Mucosa of descending colon (tissue), 3 donors: ENCODE measurements around the gene CCM2L. TPM values are rescaled to one million over a fixed set of nuclear protein-coding genes. Genes with fewer than 3 reads are reported as not detected.

Experiments used
- ATAC-seq: fragments of 200-7000 bp; cut with Tn5 transposase; one replicate; pipeline ENCODE4 v1.9.1; 2020; ENCODE audit warnings: mild to moderate bottlenecking, moderate library complexity
- DNase-seq, 3 donors: peaks; one replicate each; pipeline ENCODE4 v3.0.0-alpha.2; 2020
- H3K36me3 ChIP-seq: fragments of 200-600 bp; one replicate; pipeline ENCODE4 v1.8.0; 2021; ENCODE audit warnings: low read depth, mild to moderate bottlenecking
- H3K4me1 ChIP-seq: fragments of 200-600 bp; one replicate; pipeline ENCODE4 v1.8.0; 2021; ENCODE audit warnings: low read depth, mild to moderate bottlenecking
- H3K4me3 ChIP-seq: fragments of 200-600 bp; one replicate; pipeline ENCODE4 v1.8.0; 2021; ENCODE audit warnings: mild to moderate bottlenecking
- H3K9me3 ChIP-seq: fragments of 200-600 bp; one replicate; pipeline ENCODE4 v1.8.0; 2021; ENCODE audit warnings: mild to moderate bottlenecking
- CTCF ChIP-seq: fragments of 200-600 bp; IDR thresholded peaks from one replicate; pipeline ENCODE4 v1.8.0; 2022; ENCODE audit warnings: antibody characterized with exemption, mild to moderate bottlenecking
- intact Hi-C, 2 donors: fragments of 100-400 bp; cut with DNase I in 1 of 2; cut with micrococcal nuclease in 1 of 2; formaldehyde crosslinking; loops; one replicate each; pipeline versions ENCODE4 v1.11.0 to v1.11.1; 2022; cut with DNase I, micrococcal nuclease
- total RNA-seq, 3 donors: library from RNA; stranded (reverse); fragmentation: NEBNext Ultra II Directional in 2 of 3; extraction: Animal tissue kit (Norgen Biotek cat#: 25700) in 2 of 3; gene quantifications; one replicate each; pipeline versions ENCODE4 v1.2.1 to v1.2.4, GENCODE V29; 2021 to 2023
- donor health status: DM: no; HTN: no; CAD: no; lungs with moderate emphysema.
- donor health status: DM: no; HTN: no; CAD: no.
- donor health status: DM: no; HTN: yes; CAD: no.

Gene CCM2L
- total RNA-seq, 3 donors from 2014 or later = 1.2 to 3.7 (median 1.8) TPM

- Histone ChIP-seq H3K36me3 (no peaks in the 10 kb centered on the region), H3K4me1 (no peaks in the 10 kb centered on the region), H3K9me3 (no peaks in the 10 kb centered on the region), H3K4me3 (no peak overlapping the region)
- TF ChIP-seq CTCF = no peak
- intact Hi-C loops = no loop called here
- no peak for ATAC-seq
- DNase-seq = no peak
These were observed 34.4 kb upstream of the CCM2L start for GRCh38 chr20:31975874-31976273.

- H3K4me1 ChIP-seq = no peaks in the 10 kb centered on the region
- H3K36me3 ChIP-seq = no peaks in the 10 kb centered on the region
- intact Hi-C loops = no loop called here
- no peak for TF ChIP-seq CTCF
- no peak for DNase-seq
- no peak for ATAC-seq
- H3K4me3 ChIP-seq = no peak overlapping the region
- no peaks in the 10 kb centered on the region for H3K9me3 ChIP-seq
These were observed 33.2 kb upstream of the CCM2L start for GRCh38 chr20:31977080-31977479.

GRCh38 chr20:31979713-31980426, 30.4 kb upstream of the CCM2L start:
- no peaks in the 10 kb centered on the region for H3K9me3 ChIP-seq
- H3K4me1 ChIP-seq = no peaks in the 10 kb centered on the region
- no peaks in the 10 kb centered on the region for H3K36me3 ChIP-seq
- ATAC-seq (no peak), DNase-seq (no peak)
- no peak overlapping the region for H3K4me3 ChIP-seq
- TF ChIP-seq CTCF = no peak
- intact Hi-C loops = no loop called here

GRCh38 chr20:31981784-31982183, 28.5 kb upstream of the CCM2L start:
- intact Hi-C loops = no loop called here
- no peak overlapping the region for H3K4me3 ChIP-seq
- no peak for TF ChIP-seq CTCF
- no peaks in the 10 kb centered on the region for H3K4me1 ChIP-seq
- H3K36me3 ChIP-seq = no peaks in the 10 kb centered on the region
- H3K9me3 ChIP-seq = no peaks in the 10 kb centered on the region
- ATAC-seq (no peak), DNase-seq (no peak)

GRCh38 chr20:31984981-31985471, 25.2 kb upstream of the CCM2L start:
- TF ChIP-seq CTCF = no peak
- Histone ChIP-seq H3K36me3 (no peaks in the 10 kb centered on the region), H3K4me3 (no peak overlapping the region), H3K4me1 (no peaks in the 10 kb centered on the region), H3K9me3 (no peaks in the 10 kb centered on the region)
- intact Hi-C loops = no loop called here
- ATAC-seq (no peak), DNase-seq (no peak)
